GM21717 (cell line): ENCODE data around the gene RNF182.
"Not testable (repeated sequence)": the region's sequence is repeated elsewhere in the genome, so short reads cannot be mapped to it uniquely, and the experiment has no call there.

Source experiments
- ATAC-seq: cut with Tn5 transposase; IDR thresholded peaks from one replicate; pipeline ENCODE4 v1.9.1; 2021; ENCODE audit warnings: mild to moderate bottlenecking, moderate library complexity; ENCODE audit not compliant: unreplicated experiment

The RNF182 gene

GRCh38 chr6:13924949-13925881, at the start of gene RNF182:
TSS of gene RNF182 (plus strand) at chr6:13924952. CDS start at chr6:13977120, 52,168 bp downstream.
- ATAC-seq = no peak

- ATAC-seq = no peak
These were observed 47.7 kb upstream of the RNF182 start for GRCh38 chr6:13877051-13877450.

- ATAC-seq = not testable (repeated sequence)
These were observed 44.6 kb upstream of the RNF182 start for GRCh38 chr6:13880061-13880663.

DNA sequence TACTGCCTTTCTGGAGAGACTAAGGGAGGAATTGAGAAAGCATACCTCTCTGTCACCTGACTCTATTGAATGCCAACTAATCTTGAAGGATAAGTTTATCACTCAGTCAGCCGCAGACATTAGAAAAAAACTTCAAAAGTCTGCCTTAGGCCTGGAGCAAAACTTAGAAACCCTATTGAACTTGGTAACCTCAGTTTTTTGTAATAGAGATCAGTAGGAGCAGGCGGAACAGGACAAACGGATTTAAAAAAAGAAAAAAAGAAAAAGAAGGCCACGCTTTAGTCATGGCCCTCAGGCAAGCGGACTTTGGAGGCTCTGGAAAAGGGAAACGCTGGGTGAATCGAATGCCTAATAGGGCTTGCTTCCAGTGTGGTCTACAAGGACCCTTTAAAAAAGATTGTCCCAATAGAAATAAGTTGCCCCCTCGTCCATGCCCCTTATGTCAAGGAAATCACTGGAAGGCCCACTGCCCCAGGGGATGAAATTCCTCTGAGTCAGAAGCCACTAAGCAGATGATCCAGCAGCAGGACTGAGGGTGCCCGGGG, 43.1 kb upstream of the RNF182 start:
- ATAC-seq = no peak

DNA sequence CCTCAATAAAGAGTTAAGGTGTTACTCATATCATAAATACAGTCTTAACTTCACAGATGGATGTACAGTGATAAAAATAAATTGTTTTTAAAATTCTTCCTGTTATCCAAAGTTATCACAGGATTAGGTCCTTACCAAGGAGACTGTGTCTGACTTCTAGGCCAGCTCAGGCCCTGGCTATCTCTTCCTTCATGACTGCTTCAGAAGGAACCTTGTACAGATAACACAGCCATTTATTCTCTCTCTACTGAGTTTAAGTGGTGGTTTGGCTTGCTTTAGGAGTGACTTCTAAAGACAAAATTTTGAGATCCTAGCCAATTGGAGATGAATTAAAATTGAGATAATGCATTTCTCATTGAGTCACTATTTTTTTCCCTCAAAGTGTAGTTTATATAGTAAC, 40.8 kb upstream of the RNF182 start:
- no peak for ATAC-seq

DNA sequence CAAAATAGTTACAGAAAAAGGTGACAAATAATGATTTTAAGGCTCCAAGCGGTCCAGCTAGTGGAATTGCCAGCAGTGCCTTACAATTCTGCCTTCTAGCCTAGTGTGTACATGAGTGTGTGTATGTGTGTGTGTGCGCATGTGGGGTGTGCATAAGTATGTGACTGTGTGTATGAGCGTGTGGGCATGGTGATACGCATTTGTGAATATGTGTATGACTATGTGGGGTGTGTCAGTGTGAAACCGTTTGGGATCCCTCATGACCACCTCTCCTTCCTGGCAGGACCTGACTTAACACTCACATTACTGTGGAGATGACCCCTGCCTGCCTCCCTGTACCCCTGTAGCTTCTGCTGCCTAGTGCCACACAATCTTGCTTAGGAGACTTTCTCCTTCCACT, 40.4 kb upstream of the RNF182 start:
- ATAC-seq = no peak

GRCh38 chr6:13885601-13886000, 39.2 kb upstream of the RNF182 start:
- no peak for ATAC-seq

GRCh38 chr6:13886949-13887348, 37.8 kb upstream of the RNF182 start:
- ATAC-seq = no peak

GRCh38 chr6:13892017-13892645, 32.6 kb upstream of the RNF182 start:
- ATAC-seq = no peak

- no peak for ATAC-seq
These were observed 21.8 kb upstream of the RNF182 start for GRCh38 chr6:13902922-13903321.

GRCh38 chr6:13903364-13903763, 21.4 kb upstream of the RNF182 start:
- ATAC-seq = no peak

DNA sequence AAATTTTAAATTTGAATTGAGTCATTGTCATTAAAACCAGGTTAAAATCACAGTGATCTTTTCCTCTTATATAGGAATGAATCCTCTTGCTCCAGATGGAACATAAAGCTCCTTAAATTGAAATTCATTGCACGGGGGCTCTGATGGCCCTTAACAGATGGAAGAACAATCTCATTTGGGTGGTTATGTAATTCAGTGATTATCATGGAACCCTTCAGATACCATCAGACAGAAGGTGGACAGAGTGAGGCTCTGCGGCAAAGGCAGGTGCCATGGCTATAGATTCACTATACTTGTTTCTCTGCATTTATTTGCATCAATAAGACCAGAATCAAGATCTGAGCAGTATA, 17.8 kb upstream of the RNF182 start:
- ATAC-seq = no peak

DNA sequence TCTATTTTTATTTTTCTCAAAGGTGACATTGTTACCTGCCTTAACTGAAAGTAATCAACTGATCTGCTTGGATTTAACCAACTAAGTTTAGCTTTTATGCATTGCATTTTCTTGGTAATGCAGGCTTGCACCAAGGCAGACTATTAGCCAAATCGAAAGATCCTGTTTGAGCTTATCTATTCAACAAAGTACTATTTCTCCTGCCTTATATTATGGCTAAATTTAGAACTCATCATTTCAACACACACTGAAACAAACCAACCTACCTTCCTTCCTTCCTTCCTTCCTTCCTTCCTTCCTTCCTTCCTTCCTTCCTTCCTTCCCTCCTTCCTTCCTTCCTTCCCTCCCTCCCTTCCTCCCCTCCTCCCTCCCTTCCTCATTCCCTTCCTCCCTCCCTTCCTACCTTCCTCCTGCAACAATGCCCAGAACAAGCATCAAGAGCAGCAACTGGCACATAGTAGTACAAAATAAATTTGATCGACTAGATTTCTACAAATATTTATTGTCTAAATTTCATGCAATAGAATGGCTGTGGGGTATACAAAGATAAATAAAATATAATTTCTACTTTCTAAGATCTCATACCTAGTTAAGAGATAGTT, 17.0 kb upstream of the RNF182 start:
- ATAC-seq = no peak

DNA sequence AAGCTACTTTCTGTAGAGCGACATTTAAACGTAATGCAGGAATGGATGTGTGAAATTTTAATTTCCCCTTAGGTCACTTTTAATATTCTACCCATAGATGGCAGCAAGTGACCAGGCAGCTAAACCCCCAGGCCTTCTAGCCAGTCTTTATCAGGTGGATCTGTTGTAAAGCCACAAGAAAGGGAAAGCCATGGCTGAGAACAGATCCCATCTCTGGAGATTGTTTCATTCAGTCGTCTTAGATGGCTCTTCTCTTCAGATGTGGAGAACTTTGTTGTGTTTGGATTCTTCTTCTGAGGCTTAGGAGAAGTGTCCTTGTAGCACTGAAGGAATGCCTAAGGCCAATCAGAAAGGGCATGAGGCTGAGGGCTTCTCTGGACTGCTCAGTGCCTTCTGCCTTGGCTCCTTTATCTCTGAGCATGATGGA, 15.8 kb upstream of the RNF182 start:
- ATAC-seq = no peak

DNA sequence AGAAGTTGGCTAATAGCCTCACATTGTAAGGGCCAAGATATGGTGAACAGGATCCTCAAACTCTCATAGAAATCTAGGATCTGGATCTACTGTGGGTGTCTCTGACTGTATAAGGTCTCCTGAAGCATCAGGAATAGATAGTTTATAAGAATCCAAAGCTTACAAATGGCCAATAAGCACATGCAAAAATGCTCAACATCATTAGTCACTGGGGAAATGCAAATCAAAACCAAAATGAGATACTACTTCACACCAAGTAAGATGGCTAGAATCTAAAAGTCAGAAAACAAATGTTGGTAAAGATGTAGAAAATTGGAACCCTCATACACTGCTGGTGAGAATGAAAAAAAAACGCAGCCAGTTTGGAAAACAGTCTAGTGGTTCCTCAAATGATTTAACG, 14.3 kb upstream of the RNF182 start:
- no peak for ATAC-seq

DNA sequence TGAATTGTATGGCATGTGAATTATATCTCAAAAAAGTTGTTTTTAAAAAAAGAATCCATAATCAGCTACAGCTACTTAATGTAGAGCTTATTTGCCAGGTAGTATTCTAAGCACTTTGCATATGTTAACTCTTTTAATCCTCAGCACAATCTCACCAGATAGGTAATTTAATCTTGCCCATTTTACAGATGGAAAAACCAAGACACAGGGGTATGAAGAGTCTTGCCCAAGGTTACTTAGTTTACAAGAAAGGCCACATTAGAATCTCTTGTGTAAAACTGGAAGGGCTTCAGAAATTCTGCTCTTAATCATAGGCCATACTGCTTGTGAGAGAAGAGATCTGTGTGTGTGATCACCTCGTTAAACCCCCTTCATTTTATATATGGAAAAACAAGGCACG, 13.4 kb upstream of the RNF182 start:
- no peak for ATAC-seq

- ATAC-seq = no peak
These were observed 11.3 kb upstream of the RNF182 start for GRCh38 chr6:13913226-13914001.

GRCh38 chr6:13914351-13914750, 10.4 kb upstream of the RNF182 start:
- ATAC-seq = no peak

DNA sequence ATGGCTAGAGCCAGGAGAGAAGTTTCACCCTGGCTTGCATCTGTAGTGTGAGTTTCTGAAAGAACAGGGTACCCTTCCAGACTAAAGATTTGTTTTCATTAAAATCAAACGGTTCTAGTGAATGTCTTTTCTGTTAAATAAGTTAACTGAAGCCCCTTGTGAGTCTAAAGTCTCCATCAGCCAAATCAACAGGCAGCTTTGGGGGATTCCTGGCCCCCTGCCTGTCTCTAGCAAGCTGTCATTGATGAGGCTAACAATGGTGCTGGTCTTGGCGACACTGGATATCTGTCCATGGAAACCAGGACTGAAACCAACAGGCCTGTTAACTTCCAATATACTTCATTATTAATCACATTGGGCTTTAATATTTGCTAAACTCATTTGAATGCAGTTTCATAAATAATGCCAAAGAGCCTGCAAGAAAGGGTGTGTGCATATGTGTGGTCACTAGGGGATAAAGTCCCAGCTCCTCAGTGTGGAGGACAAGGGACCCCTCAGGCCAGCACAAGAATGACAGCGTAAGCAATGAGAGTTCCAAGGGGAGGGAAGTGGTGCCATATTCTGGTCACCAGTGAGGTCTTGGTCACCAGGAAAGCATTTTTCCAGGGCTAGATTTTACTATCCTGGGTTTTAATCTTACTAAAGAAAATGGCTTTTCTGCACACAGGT, 9.1 kb upstream of the RNF182 start:
- ATAC-seq = no peak
